ENCODE results near the gene AUTS2. TPM values are rescaled to one million over a fixed set of nuclear protein-coding genes. Genes with fewer than 3 reads are reported as not detected.

Gene AUTS2
- total and polyA plus RNA-seq, 9 of the 15 experiments (the other 6 are each of a cell fraction or from before 2014, with no cell fraction given): 0.58 TPM; not detected in 8

DNA sequence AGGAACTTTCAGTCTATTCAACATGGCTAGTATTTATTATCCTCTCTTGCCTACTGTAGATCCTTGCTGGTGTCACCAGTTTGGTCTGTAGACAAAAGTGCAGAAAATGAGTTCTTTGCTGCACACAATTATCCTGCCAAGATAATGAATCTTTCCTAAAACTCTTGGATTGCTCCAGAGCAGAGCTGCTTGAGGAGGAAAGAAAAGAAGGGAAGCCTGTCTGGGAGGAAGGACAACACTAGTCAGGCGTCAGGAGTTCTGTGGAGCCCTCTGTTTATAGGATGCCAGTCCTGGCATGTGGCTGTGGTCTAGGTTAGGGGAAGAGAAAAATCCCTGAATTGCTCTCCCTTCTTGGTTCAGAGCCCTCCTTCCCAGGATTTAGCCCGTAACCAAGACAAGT, 1103.7 kb downstream of the AUTS2 start:
- DNase-seq (ENCODE audit: extremely low read depth in 1 of 4, low spot score in 3 of 4) (no peak), FAIRE-seq (no peak), ATAC-seq (no peak)
- Histone ChIP-seq H3K4me2 (ENCODE audit: insufficient read depth, low read length) (no peak overlapping the region), H3K36me3 (ENCODE audit: control insufficient read depth, insufficient read depth, low read length) (no peaks in the 10 kb centered on the region), H3K79me2 (ENCODE audit: control insufficient read depth, insufficient read depth, low read length) (no peaks in the 10 kb centered on the region), H3K9me3 (replicated peaks; ENCODE audit: control insufficient read depth, insufficient read depth, low read depth, low read length) (no peaks in the 10 kb centered on the region), H3K9ac (ENCODE audit: insufficient read depth in 1 of 2, low read depth in 2 of 2, low read length in 2 of 2) (no peak overlapping the region), H3K27ac (ENCODE audit: extremely low read depth, low read depth, low read length) (no peak overlapping the region), H3K4me3 (no peak overlapping the region), H2AFZ (ENCODE audit: low read depth, low read length) (no peak overlapping the region), H3K9me1 (ENCODE audit: control insufficient read depth, insufficient read depth, low read length) (no peaks in the 10 kb centered on the region), H3K27me3 (ENCODE audit: control insufficient read depth in 2 of 2, insufficient read depth in 2 of 2, low read length in 2 of 2) (peaks cover 2 to 14% of the 10 kb centered on the region in 2 experiments; a peak in 3 of 5 replicates), H4K20me1 (replicated peaks; ENCODE audit: control insufficient read depth, insufficient read depth, low read length) (no peaks in the 10 kb centered on the region), H3K4me1 (replicated peaks in 1 of 2; ENCODE audit: control insufficient read depth in 2 of 2, insufficient read depth in 2 of 2, low read length in 2 of 2) (no peaks in the 10 kb centered on the region)
- 0% methylated on average over 2 of the region's 2 CpGs for WGBS (ENCODE audit: insufficient coverage, low coverage, missing lambda C conversion rate)
- no peak for TF ChIP-seq ZNF551 (CRISPR knock-in tag; IDR thresholded peaks at IDR 0.05)
- TF ChIP-seq SAP30 (IDR thresholded peaks at IDR 0.05; ENCODE audit: borderline replicate concordance, insufficient read depth, low read depth, low read length, poor library complexity, severe bottlenecking): no peak
- TF ChIP-seq, protein P1, sequence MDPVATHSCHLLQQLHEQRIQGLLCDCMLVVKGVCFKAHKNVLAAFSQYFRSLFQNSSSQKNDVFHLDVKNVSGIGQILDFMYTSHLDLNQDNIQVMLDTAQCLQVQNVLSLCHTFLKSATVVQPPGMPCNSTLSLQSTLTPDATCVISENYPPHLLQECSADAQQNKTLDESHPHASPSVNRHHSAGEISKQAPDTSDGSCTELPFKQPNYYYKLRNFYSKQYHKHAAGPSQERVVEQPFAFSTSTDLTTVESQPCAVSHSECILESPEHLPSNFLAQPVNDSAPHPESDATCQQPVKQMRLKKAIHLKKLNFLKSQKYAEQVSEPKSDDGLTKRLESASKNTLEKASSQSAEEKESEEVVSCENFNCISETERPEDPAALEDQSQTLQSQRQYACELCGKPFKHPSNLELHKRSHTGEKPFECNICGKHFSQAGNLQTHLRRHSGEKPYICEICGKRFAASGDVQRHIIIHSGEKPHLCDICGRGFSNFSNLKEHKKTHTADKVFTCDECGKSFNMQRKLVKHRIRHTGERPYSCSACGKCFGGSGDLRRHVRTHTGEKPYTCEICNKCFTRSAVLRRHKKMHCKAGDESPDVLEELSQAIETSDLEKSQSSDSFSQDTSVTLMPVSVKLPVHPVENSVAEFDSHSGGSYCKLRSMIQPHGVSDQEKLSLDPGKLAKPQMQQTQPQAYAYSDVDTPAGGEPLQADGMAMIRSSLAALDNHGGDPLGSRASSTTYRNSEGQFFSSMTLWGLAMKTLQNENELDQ (CRISPR knock-in tag; IDR thresholded peaks at IDR 0.05; ENCODE audit: borderline replicate concordance): no peak
- no peak for TF ChIP-seq TCF3 (CRISPR knock-in tag; IDR thresholded peaks at IDR 0.05)
- no peak for TF ChIP-seq HBP1 (CRISPR knock-in tag; IDR thresholded peaks at IDR 0.05)
- no peak for TF ChIP-seq SPI1 (IDR thresholded peaks at IDR 0.05; ENCODE audit: borderline replicate concordance, low read depth, low read length)
- no peak for TF ChIP-seq KDM5B (IDR thresholded peaks at IDR 0.05; ENCODE audit: insufficient replicate concordance, low read depth, low read length)
- no peak for TF ChIP-seq SRSF1 (IDR thresholded peaks at IDR 0.05; ENCODE audit: low read depth, low read length)
- TF ChIP-seq NUFIP1 (IDR thresholded peaks at IDR 0.05; ENCODE audit: partially characterized antibody): no peak
- TF ChIP-seq RNF219 (CRISPR knock-in tag; IDR thresholded peaks at IDR 0.05): no peak
- intact Hi-C loops (cut with micrococcal nuclease): no loop called here
- no TSS peak for BruUV-seq (replicated peaks)
- ChIA-PET CTCF (ENCODE audit: low intra/inter-chr PET ratio) (no interaction called here), POLR2A (interaction anchor here (0.7 kb wide), 1 partner anchor 162 kb away, joined by 3 read pairs; no protein-coding TSS in a partner anchor)
- in situ Hi-C loops (cut with MboI): no loop called here
